GM12872 (cell line): ENCODE measurements around the gene PTCH1.

Experiments used
- TF ChIP-seq, protein P1 (sequence below): IDR thresholded peaks from 3 replicates; pipeline ENCODE4 v1.5.1; 2011; ENCODE audit warnings: low read depth, mild to moderate bottlenecking, low read length, moderate library complexity; ENCODE audit not compliant: insufficient read depth

Gene PTCH1

DNA sequence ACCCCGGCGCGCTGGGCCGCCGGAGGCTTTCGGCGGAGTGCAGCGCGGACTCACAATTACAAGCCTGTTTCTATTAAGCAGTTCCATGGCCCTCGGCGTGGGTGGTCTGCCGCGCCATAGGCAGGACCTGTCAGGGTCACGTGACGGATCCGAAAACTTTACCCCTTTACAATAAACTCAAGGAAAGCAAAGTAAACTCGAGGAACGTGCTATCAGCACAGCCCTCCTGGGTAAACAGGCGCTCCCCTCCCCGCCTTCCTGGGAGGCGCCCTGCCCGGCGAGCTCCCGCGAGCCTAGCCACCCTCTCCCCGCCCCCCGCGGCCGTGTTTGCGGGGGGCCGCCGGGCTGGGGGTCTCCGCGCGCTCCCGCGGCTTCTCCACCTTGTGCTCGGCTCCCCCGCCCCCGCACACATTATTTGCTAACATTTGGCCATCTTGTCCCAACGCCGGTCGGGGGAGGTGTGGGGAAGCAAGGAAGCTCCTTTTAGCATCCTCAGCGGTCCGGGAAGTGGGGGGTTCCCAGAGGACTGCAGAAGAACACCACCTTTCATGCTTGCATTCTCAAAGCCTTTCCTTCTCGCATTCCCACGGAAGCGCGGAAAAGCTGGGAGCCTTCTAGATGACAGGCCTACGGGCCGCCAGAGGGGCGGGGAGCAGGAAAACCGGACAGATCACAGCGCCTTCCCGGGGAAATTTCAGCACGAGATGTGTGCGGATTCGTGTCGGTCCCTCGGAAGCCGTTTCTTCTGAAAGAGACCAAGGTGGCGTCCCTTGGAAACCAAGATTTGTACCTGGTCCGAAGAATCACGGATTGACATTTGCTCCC lies at the start of gene PTCH1:
Gene PTCH1 (minus strand): TSS at position 238 of the 825 bp plus-strand sequence.
- TF ChIP-seq, protein P1, sequence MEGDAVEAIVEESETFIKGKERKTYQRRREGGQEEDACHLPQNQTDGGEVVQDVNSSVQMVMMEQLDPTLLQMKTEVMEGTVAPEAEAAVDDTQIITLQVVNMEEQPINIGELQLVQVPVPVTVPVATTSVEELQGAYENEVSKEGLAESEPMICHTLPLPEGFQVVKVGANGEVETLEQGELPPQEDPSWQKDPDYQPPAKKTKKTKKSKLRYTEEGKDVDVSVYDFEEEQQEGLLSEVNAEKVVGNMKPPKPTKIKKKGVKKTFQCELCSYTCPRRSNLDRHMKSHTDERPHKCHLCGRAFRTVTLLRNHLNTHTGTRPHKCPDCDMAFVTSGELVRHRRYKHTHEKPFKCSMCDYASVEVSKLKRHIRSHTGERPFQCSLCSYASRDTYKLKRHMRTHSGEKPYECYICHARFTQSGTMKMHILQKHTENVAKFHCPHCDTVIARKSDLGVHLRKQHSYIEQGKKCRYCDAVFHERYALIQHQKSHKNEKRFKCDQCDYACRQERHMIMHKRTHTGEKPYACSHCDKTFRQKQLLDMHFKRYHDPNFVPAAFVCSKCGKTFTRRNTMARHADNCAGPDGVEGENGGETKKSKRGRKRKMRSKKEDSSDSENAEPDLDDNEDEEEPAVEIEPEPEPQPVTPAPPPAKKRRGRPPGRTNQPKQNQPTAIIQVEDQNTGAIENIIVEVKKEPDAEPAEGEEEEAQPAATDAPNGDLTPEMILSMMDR, result no peak

DNA sequence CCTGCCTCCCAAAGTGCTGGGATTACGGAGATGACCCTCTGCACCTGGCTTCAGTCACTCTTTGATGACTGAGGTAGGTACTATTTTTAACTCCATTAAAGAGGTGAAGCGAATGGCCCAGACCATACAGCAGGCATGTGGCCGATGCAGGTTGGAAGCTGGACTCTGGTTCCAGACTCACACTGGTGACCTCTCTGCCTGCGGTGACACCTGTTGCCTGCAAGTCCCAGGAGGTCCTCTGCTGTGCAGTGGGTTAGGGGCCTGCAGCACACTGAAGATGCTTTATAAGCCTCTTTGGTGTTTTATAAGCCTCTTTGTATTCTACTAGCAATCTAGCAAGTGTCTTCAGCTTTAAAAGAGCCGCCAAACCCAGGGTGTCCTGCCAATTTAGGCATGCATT lies 49.2 kb upstream of the PTCH1 start:
- TF ChIP-seq, protein P1, result no peak

DNA sequence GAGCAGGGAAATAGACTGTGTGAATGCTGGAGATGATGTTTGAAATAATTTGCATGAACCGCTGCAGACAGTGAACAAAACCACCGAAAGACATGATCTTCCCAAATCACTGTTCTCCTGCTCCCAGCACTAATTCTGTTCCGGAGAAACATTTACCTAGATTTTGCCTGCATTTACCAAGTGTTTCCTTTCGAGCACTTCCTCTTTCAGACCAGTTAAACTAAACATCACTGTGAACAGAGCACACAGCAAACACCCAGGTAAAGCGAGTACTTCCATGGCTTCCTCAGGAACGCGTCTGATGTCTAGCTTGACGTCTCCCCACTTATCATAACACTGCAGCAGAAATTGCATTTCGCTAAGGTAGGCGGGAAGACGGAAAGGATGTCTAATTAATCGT lies 45.1 kb upstream of the PTCH1 start:
- TF ChIP-seq, protein P1, result no peak

DNA sequence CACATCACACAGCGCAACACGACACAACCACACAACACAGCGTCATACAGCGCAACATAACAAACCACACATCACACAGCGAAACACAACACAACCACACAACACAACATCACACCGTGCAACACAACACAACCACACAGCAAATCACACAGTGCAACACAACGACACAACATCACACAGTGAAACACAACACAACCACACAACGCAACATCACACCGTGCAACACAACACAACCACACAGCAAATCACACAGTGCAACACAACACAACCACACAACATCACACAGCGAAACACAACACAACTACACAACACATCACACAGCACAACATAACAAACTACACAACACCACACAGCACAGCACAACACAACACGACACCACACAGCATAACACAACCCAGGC lies 40.4 kb upstream of the PTCH1 start:
- TF ChIP-seq, protein P1, result no peak

DNA sequence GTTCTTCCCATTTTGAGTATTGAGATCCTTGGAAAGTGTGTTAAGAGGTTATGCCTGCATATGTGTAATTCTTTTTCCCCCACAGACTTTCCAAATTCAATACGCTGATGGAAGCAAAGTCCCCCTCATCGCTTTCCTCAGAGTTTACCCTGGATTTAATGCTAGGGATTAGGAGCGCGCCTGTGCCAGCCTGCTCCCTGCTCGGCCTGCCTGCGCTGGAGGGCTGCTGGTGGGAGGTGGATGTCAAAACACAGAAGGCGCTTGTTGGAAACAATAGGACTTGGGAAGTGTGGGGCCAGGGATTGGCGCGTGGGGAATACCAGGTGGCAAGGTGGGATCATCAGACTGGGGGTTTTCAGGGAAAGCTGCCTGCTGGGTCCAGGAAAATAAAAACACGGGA lies 39.8 kb upstream of the PTCH1 start:
- TF ChIP-seq, protein P1, result no peak

DNA sequence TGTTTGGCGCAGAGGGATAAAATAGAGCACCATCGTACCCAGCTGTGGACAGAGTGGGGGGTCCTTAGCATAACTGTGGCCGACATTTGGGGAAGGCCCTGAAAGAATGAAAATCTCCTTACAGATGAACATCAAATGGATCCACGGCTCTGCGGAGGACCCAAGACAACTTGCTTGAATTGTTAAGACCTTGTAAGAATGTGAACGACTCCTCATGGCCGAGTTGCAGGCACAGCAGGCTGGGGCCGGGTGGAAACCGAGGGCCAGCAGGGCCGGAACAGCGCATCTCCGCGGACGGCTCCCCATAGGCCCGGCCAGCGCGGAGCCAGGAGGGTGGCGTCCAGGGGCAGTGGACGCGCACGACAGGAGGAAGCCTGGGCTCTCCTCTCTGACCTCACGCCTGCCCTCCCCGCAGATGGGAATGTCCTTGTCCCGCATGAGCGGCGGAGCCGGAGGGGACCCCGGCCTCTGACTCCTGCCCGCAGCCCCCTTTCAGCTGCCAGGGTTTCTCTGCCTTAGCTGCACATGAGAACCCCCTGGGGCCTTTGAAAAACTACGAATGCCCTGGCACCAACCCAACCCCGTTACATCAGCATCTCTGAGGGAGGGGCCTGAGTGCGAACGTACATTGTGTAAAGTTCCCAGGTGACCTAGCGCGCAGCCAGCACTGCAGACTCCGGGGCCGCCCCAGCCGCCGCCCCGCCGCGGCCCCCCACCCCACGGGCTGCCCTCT lies 36.2 kb upstream of the PTCH1 start:
- TF ChIP-seq, protein P1, result no peak

DNA sequence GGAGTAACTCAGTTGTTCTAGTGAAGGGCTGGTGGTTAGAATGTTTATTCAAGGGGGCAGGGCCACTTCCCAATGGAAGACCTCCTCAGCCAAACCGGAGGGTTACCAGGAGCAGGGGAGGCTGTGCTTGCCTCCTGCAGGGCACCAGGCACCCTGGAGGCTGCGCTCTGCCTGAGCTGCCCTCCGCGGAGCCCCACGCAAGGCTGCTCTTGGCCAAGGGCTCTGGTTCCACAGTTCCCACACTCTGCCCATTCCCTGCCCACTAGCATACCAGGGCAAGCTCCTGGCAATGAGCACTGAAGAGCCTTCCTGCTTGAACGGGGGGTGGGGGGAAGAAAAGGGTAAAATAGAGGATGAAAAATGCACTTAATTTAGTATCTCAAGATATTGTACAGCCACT lies 35.5 kb upstream of the PTCH1 start:
- TF ChIP-seq, protein P1, result no peak
